Muscle layer of colon (tissue), 2 donors: ENCODE results near the gene FLT4.

ENCODE experiments used
- H3K27ac ChIP-seq: one replicate; pipeline ENCODE4 v1.7.0; 2013; ENCODE audit warnings: low read depth, mild to moderate bottlenecking, low read length, moderate library complexity
- H3K27me3 ChIP-seq, 2 donors: one replicate each; pipeline ENCODE4 v1.7.0; 2013; ENCODE audit warnings: low read length in 2 of 2, mild to moderate bottlenecking in 2 of 2; ENCODE audit not compliant: insufficient read depth in 2 of 2, control insufficient read depth in 1 of 2
- H3K36me3 ChIP-seq: one replicate; pipeline ENCODE4 v1.7.0; 2013; ENCODE audit warnings: mild to moderate bottlenecking, low read length; ENCODE audit not compliant: insufficient read depth
- H3K4me1 ChIP-seq: one replicate; pipeline ENCODE4 v1.7.0; 2013; ENCODE audit warnings: mild to moderate bottlenecking, low read length; ENCODE audit not compliant: insufficient read depth
- H3K4me3 ChIP-seq, 2 donors: one replicate each; pipeline ENCODE4 v1.7.0; 2013; ENCODE audit warnings: low read length in 2 of 2, low read depth in 1 of 2, mild to moderate bottlenecking in 1 of 2, moderate library complexity in 1 of 2
- H3K9ac ChIP-seq: one replicate; pipeline ENCODE4 v1.7.0; 2013; ENCODE audit warnings: low read length
- H3K9me3 ChIP-seq: one replicate; pipeline ENCODE4 v1.7.0; 2013; ENCODE audit warnings: mild to moderate bottlenecking, low read length
- donor health status: abdominal sarcoma.
- donor health status: Adenocarcinoma of cecum.

The FLT4 gene

GRCh38 chr5:180608572-180609310, 40.7 kb downstream of the FLT4 start:
- no peak overlapping the region for H3K27ac ChIP-seq
- H3K4me3 ChIP-seq, result no peak overlapping the region
- H3K4me1 ChIP-seq, result no peaks in the 10 kb centered on the region
- no peaks in the 10 kb centered on the region for H3K9me3 ChIP-seq
- no peaks in the 10 kb centered on the region for H3K27me3 ChIP-seq
- no peak overlapping the region for H3K9ac ChIP-seq
- H3K36me3 ChIP-seq, result no peaks in the 10 kb centered on the region

- Histone ChIP-seq H3K9me3 (no peaks in the 10 kb centered on the region), H3K9ac (no peak overlapping the region), H3K36me3 (no peaks in the 10 kb centered on the region), H3K27me3 (no peaks in the 10 kb centered on the region), H3K4me1 (no peaks in the 10 kb centered on the region), H3K4me3 (no peak overlapping the region), H3K27ac (no peak overlapping the region)
Observed at GRCh38 chr5:180607861-180608571, 41.4 kb downstream of the FLT4 start.

GRCh38 chr5:180606215-180606785, 43.1 kb downstream of the FLT4 start:
- H3K9me3 ChIP-seq, result no peaks in the 10 kb centered on the region
- no peaks in the 10 kb centered on the region for H3K4me1 ChIP-seq
- H3K36me3 ChIP-seq, result no peaks in the 10 kb centered on the region
- no peaks in the 10 kb centered on the region for H3K27me3 ChIP-seq
- no peak overlapping the region for H3K4me3 ChIP-seq
- no peak overlapping the region for H3K27ac ChIP-seq
- H3K9ac ChIP-seq, result no peak overlapping the region

- Histone ChIP-seq H3K27ac (no peak overlapping the region), H3K9me3 (no peaks in the 10 kb centered on the region), H3K27me3 (no peaks in the 10 kb centered on the region), H3K9ac (no peak overlapping the region), H3K36me3 (no peaks in the 10 kb centered on the region), H3K4me1 (no peaks in the 10 kb centered on the region), H3K4me3 (no peak overlapping the region)
Observed at GRCh38 chr5:180605554-180606214, 43.7 kb downstream of the FLT4 start.

- Histone ChIP-seq H3K36me3 (no peaks in the 10 kb centered on the region), H3K27ac (no peak overlapping the region), H3K9ac (no peak overlapping the region), H3K27me3 (no peaks in the 10 kb centered on the region), H3K4me3 (no peak overlapping the region), H3K9me3 (no peaks in the 10 kb centered on the region), H3K4me1 (no peaks in the 10 kb centered on the region)
Observed at GRCh38 chr5:180604271-180604670, 45.1 kb downstream of the FLT4 start.

- H3K27ac ChIP-seq, result no peak overlapping the region
- H3K4me3 ChIP-seq, result no peak overlapping the region
- no peak overlapping the region for H3K9ac ChIP-seq
- no peaks in the 10 kb centered on the region for H3K27me3 ChIP-seq
- H3K36me3 ChIP-seq, result no peaks in the 10 kb centered on the region
- no peaks in the 10 kb centered on the region for H3K9me3 ChIP-seq
- no peaks in the 10 kb centered on the region for H3K4me1 ChIP-seq
Observed at GRCh38 chr5:180603076-180603594, 46.3 kb downstream of the FLT4 start.

GRCh38 chr5:180602481-180603075, 46.8 kb downstream of the FLT4 start:
- H3K4me1 ChIP-seq, result no peaks in the 10 kb centered on the region
- no peaks in the 10 kb centered on the region for H3K36me3 ChIP-seq
- H3K27me3 ChIP-seq, result no peaks in the 10 kb centered on the region
- H3K4me3 ChIP-seq, result no peak overlapping the region
- no peaks in the 10 kb centered on the region for H3K9me3 ChIP-seq
- no peak overlapping the region for H3K9ac ChIP-seq
- no peak overlapping the region for H3K27ac ChIP-seq

GRCh38 chr5:180601591-180602480, 47.6 kb downstream of the FLT4 start:
- Histone ChIP-seq H3K4me1 (no peaks in the 10 kb centered on the region), H3K9me3 (no peaks in the 10 kb centered on the region), H3K27me3 (no peaks in the 10 kb centered on the region), H3K27ac (no peak overlapping the region), H3K36me3 (no peaks in the 10 kb centered on the region), H3K4me3 (no peak overlapping the region), H3K9ac (no peak overlapping the region)

GRCh38 chr5:180600554-180601041, 48.8 kb downstream of the FLT4 start:
- no peaks in the 10 kb centered on the region for H3K36me3 ChIP-seq
- no peak overlapping the region for H3K4me3 ChIP-seq
- H3K9ac ChIP-seq, result no peak overlapping the region
- H3K27ac ChIP-seq, result no peak overlapping the region
- H3K27me3 ChIP-seq, result no peaks in the 10 kb centered on the region
- no peaks in the 10 kb centered on the region for H3K4me1 ChIP-seq
- no peaks in the 10 kb centered on the region for H3K9me3 ChIP-seq

GRCh38 chr5:180599981-180600553, 49.3 kb downstream of the FLT4 start:
- Histone ChIP-seq H3K9ac (no peak overlapping the region), H3K9me3 (no peaks in the 10 kb centered on the region), H3K27me3 (no peaks in the 10 kb centered on the region), H3K4me3 (no peak overlapping the region), H3K36me3 (no peaks in the 10 kb centered on the region), H3K4me1 (no peaks in the 10 kb centered on the region), H3K27ac (no peak overlapping the region)
